DOHH2 (cell line): ENCODE results near the gene GSAP.

Source experiments
- H3F3A ChIP-seq: fragments of 200-600 bp; sonication (generic), shearing (Covaris generic); 2 replicates; pipeline ENCODE4 v1.6.0; 2016; ENCODE audit warnings: antibody characterized with exemption, mild to moderate bottlenecking; ENCODE audit not compliant: control insufficient read depth, insufficient read depth
- H3K27ac ChIP-seq: fragments of 200-600 bp; sonication (generic); 2 replicates; pipeline ENCODE4 v1.5.1; 2014; ENCODE audit warnings: low read depth, mild to moderate bottlenecking, low read length, moderate library complexity
- H3K27me3 ChIP-seq: fragments of 200-600 bp; sonication (generic); 2 replicates; pipeline ENCODE4 v1.6.1; 2014; ENCODE audit warnings: mild to moderate bottlenecking, low read length, mixed read lengths; ENCODE audit not compliant: control insufficient read depth
- H3K36me3 ChIP-seq: fragments of 200-600 bp; sonication (generic); 2 replicates; pipeline ENCODE4 v1.6.1; 2014; ENCODE audit warnings: mild to moderate bottlenecking, low read length, moderate library complexity, mixed read lengths; ENCODE audit not compliant: control insufficient read depth
- H3K4me1 ChIP-seq: fragments of 200-600 bp; sonication (generic); 2 replicates; pipeline ENCODE4 v1.6.1; 2014; ENCODE audit warnings: mild to moderate bottlenecking, low read length, mixed read lengths; ENCODE audit not compliant: control insufficient read depth
- H3K4me2 ChIP-seq: fragments of 200-600 bp; sonication (generic); 2 replicates; pipeline ENCODE4 v1.6.0; 2014; ENCODE audit warnings: mild to moderate bottlenecking, low read length, moderate library complexity
- H3K4me3 ChIP-seq: fragments of 200-600 bp; sonication (generic); 2 replicates; pipeline ENCODE4 v1.5.1; 2014; ENCODE audit warnings: mild to moderate bottlenecking, low read length, mixed read lengths
- H3K79me2 ChIP-seq: fragments of 200-600 bp; sonication (generic); 2 replicates; pipeline ENCODE4 v1.6.1; 2014; ENCODE audit warnings: mild to moderate bottlenecking, low read length, mixed read lengths; ENCODE audit not compliant: control insufficient read depth
- H3K9me2 ChIP-seq: fragments of 200-600 bp; sonication (generic); replicated peaks from 2 replicates; pipeline ENCODE4 v1.6.1; 2014; ENCODE audit warnings: mild to moderate bottlenecking, low read length, mixed read lengths; ENCODE audit not compliant: control insufficient read depth
- H3K9me3 ChIP-seq: fragments of 200-600 bp; sonication (generic); 2 replicates; pipeline ENCODE4 v1.6.1; 2014; ENCODE audit warnings: antibody characterized with exemption, low read length, mixed read lengths; ENCODE audit not compliant: control insufficient read depth, insufficient read depth
- H4K20me1 ChIP-seq: fragments of 200-600 bp; sonication (generic); 2 replicates; pipeline ENCODE4 v1.6.0; 2014; ENCODE audit warnings: low read depth, mild to moderate bottlenecking, antibody characterized with exemption, low read length, moderate library complexity; ENCODE audit not compliant: control insufficient read depth, insufficient read depth
- EZH2phosphoT487 ChIP-seq: fragments of 200-600 bp; sonication (generic); IDR thresholded peaks from 2 replicates; pipeline ENCODE4 v1.6.1; 2017; ENCODE audit warnings: borderline replicate concordance, mild to moderate bottlenecking, antibody characterized with exemption, low read length, moderate library complexity, mixed read lengths
- TF ChIP-seq, protein P1 (sequence below): fragments of 200-600 bp; sonication (generic); IDR thresholded peaks from one replicate; pipeline ENCODE4 v1.5.1; 2014; ENCODE audit warnings: antibody characterized with exemption, mild to moderate bottlenecking, low read depth, low read length; ENCODE audit not compliant: poor library complexity, severe bottlenecking

The GSAP gene

DNA sequence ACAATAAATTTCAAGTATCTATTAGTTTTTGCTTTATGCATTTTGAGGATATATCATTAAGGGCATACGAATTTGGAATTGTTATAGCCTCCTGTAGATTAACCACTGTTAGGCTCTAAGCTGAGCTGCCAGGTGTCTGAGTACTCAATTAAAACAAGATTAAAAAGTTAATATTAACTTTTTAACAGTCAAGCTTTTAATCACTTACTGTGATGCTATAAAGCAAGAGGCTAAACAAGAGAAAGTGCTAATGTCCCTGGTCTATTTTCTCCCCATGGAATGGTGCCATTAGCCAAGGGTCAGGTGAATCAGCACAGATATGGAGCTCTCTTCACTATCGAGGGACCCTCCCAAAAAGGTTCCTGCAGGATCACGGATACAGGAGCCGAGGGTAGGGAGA is 9.7 kb downstream of the GSAP start:
- TF ChIP-seq, protein P1, sequence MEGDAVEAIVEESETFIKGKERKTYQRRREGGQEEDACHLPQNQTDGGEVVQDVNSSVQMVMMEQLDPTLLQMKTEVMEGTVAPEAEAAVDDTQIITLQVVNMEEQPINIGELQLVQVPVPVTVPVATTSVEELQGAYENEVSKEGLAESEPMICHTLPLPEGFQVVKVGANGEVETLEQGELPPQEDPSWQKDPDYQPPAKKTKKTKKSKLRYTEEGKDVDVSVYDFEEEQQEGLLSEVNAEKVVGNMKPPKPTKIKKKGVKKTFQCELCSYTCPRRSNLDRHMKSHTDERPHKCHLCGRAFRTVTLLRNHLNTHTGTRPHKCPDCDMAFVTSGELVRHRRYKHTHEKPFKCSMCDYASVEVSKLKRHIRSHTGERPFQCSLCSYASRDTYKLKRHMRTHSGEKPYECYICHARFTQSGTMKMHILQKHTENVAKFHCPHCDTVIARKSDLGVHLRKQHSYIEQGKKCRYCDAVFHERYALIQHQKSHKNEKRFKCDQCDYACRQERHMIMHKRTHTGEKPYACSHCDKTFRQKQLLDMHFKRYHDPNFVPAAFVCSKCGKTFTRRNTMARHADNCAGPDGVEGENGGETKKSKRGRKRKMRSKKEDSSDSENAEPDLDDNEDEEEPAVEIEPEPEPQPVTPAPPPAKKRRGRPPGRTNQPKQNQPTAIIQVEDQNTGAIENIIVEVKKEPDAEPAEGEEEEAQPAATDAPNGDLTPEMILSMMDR, result no peak
- no peak for TF ChIP-seq EZH2phosphoT487
- Histone ChIP-seq H3K4me1 (no peaks in the 10 kb centered on the region), H3K27ac (no peak overlapping the region), H3K9me3 (no peaks in the 10 kb centered on the region), H3K4me3 (no peak overlapping the region), H4K20me1 (no peaks in the 10 kb centered on the region), H3K9me2 (no peaks in the 10 kb centered on the region), H3K4me2 (no peak overlapping the region), H3F3A (no peaks in the 10 kb centered on the region), H3K79me2 (no peaks in the 10 kb centered on the region), H3K27me3 (peaks cover 17% of the 10 kb centered on the region), H3K36me3 (no peaks in the 10 kb centered on the region)

- H3K9me3 ChIP-seq, result no peaks in the 10 kb centered on the region
- H3K9me2 ChIP-seq, result no peaks in the 10 kb centered on the region
- H3K4me3 ChIP-seq, result no peak overlapping the region
- no peak overlapping the region for H3K4me2 ChIP-seq
- peaks cover 15% of the 10 kb centered on the region; the same call in 1 of the 2 replicates for H3K27me3 ChIP-seq
- TF ChIP-seq, protein P1, result no peak
- TF ChIP-seq EZH2phosphoT487, result no peak
- no peaks in the 10 kb centered on the region for H3K79me2 ChIP-seq
- H3F3A ChIP-seq, result no peaks in the 10 kb centered on the region
- no peaks in the 10 kb centered on the region for H4K20me1 ChIP-seq
- H3K36me3 ChIP-seq, result no peaks in the 10 kb centered on the region
- no peaks in the 10 kb centered on the region for H3K4me1 ChIP-seq
- H3K27ac ChIP-seq, result no peak overlapping the region
Measured at GRCh38 chr7:77404641-77405040, 11.5 kb downstream of the GSAP start.

GRCh38 chr7:77403957-77404356 is 12.2 kb downstream of the GSAP start:
- Histone ChIP-seq H4K20me1 (no peaks in the 10 kb centered on the region), H3F3A (no peaks in the 10 kb centered on the region), H3K9me2 (no peaks in the 10 kb centered on the region), H3K4me1 (no peaks in the 10 kb centered on the region), H3K36me3 (no peaks in the 10 kb centered on the region), H3K9me3 (no peaks in the 10 kb centered on the region), H3K79me2 (no peaks in the 10 kb centered on the region), H3K4me3 (no peak overlapping the region), H3K27ac (no peak overlapping the region), H3K4me2 (no peak overlapping the region), H3K27me3 (peaks cover 15% of the 10 kb centered on the region; the same call in 1 of the 2 replicates)
- no peak for TF ChIP-seq EZH2phosphoT487
- TF ChIP-seq, protein P1, result no peak
